Effector memory CD8-positive, alpha-beta T cell (primary cell): Measurements from ENCODE around the gene DDX19B.
A peak's percentile ranks its signal among the peaks of the same experiment; 100 is the strongest.
"Not testable (repeated sequence)": the region's sequence is repeated elsewhere in the genome, so short reads cannot be mapped to it uniquely, and the experiment has no call there.

Source experiments
- ATAC-seq: fragments of 150-1000 bp; cut with Tn5 transposase; replicated peaks from 2 replicates; pipeline ENCODE4 v1.10.0; 2021; ENCODE audit warnings: mild to moderate bottlenecking, moderate library complexity
- DNase-seq, 3 experiments: peaks; one replicate each; pipeline ENCODE4 v3.0.0; 2021
- H3K27ac Mint-ChIP-seq, 2 donors: one replicate each; pipeline ENCODE4 v1.8.0; 2022; ENCODE audit warnings: mild to moderate bottlenecking in 2 of 2, mixed read lengths in 2 of 2, moderate library complexity in 2 of 2
- H3K27me3 Mint-ChIP-seq, 2 donors: one replicate each; pipeline ENCODE4 v1.8.0; 2022; ENCODE audit warnings: mixed read lengths in 2 of 2
- H3K36me3 Mint-ChIP-seq: one replicate; pipeline ENCODE4 v1.8.0; 2022; ENCODE audit warnings: mild to moderate bottlenecking, moderate library complexity, mixed read lengths; ENCODE audit not compliant: insufficient read depth
- H3K4me1 Mint-ChIP-seq, 2 donors: one replicate each; pipeline ENCODE4 v1.8.0; 2022; ENCODE audit warnings: low read depth in 2 of 2, mixed read lengths in 2 of 2
- H3K4me3 Mint-ChIP-seq, 2 donors: one replicate each; pipeline ENCODE4 v1.8.0; 2022; ENCODE audit warnings: mild to moderate bottlenecking in 2 of 2, mixed read lengths in 2 of 2, moderate library complexity in 2 of 2
- H3K9me3 Mint-ChIP-seq, 2 donors: one replicate each; pipeline ENCODE4 v1.8.0; 2022; ENCODE audit warnings: mixed read lengths in 2 of 2

Gene DDX19B

DNA sequence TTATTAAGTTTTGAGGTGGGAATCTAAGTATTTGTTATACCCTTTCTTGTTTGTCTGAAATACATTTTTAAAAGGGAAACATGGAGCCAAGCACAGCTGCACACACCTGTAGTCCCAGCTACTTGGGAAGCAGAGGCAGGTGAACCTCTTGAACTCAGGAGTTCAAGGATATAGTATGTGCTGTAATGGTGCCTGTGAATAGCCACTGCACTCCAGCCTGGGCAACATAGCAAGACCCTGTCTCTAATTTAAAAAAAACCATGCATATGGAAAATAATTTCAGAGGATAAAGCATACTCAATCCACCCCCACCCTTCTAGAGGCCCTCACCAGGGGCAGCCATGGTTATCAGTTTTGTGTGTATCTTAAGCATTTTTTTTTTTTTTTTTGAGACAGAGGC lies 3.4 kb upstream of the DDX19B start:
- peaks cover 14 to 19% of the 10 kb centered on the region in 2 donors for H3K4me1 Mint-ChIP-seq
- H3K27me3 Mint-ChIP-seq, result no peaks in the 10 kb centered on the region
- ATAC-seq (no peak), DNase-seq (no peak)
- peaks cover 10% of the 10 kb centered on the region for H3K36me3 Mint-ChIP-seq
- no peak overlapping the region for H3K4me3 Mint-ChIP-seq
- H3K27ac Mint-ChIP-seq, result no peak overlapping the region
- H3K9me3 Mint-ChIP-seq, result no peaks in the 10 kb centered on the region

DNA sequence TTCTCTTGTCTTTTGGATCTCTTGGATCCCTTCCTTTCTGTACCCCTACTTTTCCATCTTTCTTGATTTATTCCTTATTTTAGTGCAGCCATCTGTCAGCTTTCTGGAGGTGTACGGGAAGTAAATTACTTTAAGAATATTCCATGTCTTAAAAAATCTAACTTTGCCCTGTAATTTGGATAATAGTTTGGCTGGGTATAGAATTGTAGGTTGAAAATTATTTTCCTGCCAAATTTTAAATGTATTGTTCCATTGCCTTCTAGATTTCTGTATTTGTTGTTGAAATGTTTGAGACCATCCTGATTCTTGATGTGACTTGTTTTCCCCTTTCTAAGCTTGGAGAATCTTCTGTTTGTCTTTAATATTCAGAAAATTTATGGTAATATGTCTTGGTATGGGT lies 2.1 kb downstream of the DDX19B start:
- peaks cover 0 to 1% of the 10 kb centered on the region in 2 donors for H3K9me3 Mint-ChIP-seq
- H3K4me3 Mint-ChIP-seq, result peak overlapping the region; percentile 91 to 95
- H3K27ac Mint-ChIP-seq, result peak overlapping the region; percentile 98
- DNase-seq (no peak), ATAC-seq (no peak)
- H3K36me3 Mint-ChIP-seq, result peaks cover 19% of the 10 kb centered on the region
- peaks cover 30 to 50% of the 10 kb centered on the region in 2 donors for H3K4me1 Mint-ChIP-seq
- no peaks in the 10 kb centered on the region for H3K27me3 Mint-ChIP-seq

DNA sequence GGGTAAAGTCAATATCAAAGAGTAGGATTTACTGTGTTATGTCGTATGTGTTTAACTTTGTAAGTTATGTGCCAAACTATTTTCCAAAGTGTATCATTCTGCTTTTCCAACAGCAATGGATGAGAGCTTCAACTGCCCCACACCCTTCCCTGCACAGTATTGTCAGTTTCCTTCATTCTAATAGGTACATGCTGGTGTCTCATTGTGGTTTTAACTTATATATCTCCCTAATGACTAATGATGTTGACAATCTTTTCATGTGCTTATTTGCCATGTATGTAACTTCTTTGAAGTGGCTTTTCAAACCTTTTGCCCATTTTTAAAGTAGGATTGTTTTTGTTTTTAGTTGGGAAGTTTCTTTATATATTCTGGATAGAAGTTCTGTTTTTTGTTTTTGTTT lies 3.8 kb downstream of the DDX19B start:
- no peak overlapping the region for H3K4me3 Mint-ChIP-seq
- ATAC-seq (no peak), DNase-seq (no peak)
- H3K27me3 Mint-ChIP-seq, result no peaks in the 10 kb centered on the region
- H3K4me1 Mint-ChIP-seq, result peaks cover 34 to 56% of the 10 kb centered on the region in 2 donors
- peaks cover 0 to 1% of the 10 kb centered on the region in 2 donors for H3K9me3 Mint-ChIP-seq
- H3K36me3 Mint-ChIP-seq, result peaks cover 21% of the 10 kb centered on the region
- H3K27ac Mint-ChIP-seq, result peak overlapping the region; percentile 6 to 98

DNA sequence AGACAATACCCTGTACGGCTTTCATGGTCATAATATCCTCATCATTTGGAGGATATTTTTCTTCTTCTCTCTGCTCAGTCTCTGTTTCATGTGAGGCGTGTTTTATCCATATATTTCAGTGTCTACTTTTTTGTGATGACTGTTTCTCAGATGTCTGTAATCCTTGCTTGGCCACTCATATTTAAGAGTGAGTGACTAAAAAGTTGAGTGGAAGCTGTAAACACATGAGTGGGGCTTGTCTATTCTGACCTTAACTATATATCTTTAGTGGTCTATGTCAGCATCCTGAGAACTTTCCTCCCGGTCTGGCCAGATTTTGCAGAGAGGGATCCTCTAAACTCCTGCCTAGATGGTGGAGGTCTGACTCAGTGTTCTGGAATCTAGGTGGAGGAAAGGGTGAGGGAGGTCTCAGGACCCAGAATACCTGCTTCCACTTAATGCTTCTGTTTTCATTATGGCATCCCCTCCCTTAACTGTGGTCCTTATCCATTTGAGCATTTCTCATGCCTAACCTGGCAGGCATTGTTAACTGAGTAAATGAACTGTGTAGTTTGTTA lies 6.0 kb downstream of the DDX19B start:
- Mint-ChIP-seq H3K9me3 (peaks cover 0 to 1% of the 10 kb centered on the region in 2 donors), H3K27me3 (no peaks in the 10 kb centered on the region), H3K36me3 (peaks cover 23% of the 10 kb centered on the region), H3K4me1 (peaks cover 25 to 50% of the 10 kb centered on the region in 2 donors), H3K4me3 (no peak overlapping the region), H3K27ac (peak overlapping the region; percentile 6 to 30)
- DNase-seq (no peak), ATAC-seq (no peak)

DNA sequence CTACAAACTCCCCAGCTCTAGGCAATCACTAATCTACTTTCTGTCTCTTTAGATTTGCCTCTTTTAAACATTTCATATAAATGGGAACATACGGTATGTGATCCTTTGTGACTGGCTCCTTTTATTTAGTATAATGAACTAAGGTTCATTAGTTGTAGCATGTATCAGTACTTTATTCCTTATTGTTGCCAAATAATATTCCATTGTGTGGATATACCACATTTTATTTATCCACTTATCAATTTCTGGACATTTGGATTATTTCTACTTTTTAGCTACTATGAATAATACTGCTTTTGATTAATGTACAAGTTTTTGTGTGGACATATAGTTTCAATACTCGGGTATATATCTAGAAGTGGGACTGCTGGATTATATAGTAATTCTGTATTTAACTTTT lies 7.9 kb downstream of the DDX19B start:
- ATAC-seq (no peak), DNase-seq (no peak)
- Mint-ChIP-seq H3K27ac (peak overlapping the region in 1 of 2 donors; percentile 13), H3K36me3 (peaks cover 18% of the 10 kb centered on the region), H3K9me3 (peaks cover 0 to 1% of the 10 kb centered on the region in 2 donors), H3K4me1 (peaks cover 14 to 33% of the 10 kb centered on the region in 2 donors), H3K27me3 (no peaks in the 10 kb centered on the region), H3K4me3 (no peak overlapping the region)

DNA sequence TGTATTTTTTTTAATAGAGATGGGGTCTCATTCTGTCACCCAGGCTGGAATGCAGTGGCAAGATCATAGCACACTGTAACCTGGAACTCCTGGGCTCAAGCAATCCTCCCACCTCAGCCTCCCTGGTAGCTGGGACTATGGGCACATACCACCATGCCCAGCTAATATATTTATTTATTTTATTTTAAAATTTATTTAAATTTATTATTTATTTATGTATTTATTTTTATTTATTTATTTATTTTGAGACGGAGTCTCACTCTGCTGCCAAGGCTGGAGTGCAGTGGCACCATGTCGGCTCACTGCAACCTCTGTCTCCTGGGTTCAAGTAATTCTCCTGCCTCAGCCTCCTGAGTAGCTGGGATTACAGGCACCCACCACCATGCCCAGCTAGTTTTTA lies 8.7 kb downstream of the DDX19B start:
- not testable (repeated sequence) for H3K27ac Mint-ChIP-seq, DNase-seq, H3K4me3 Mint-ChIP-seq, ATAC-seq, H3K27me3 Mint-ChIP-seq, H3K9me3 Mint-ChIP-seq
- Mint-ChIP-seq H3K36me3 (peaks cover 22% of the 10 kb centered on the region), H3K4me1 (peaks cover 14 to 31% of the 10 kb centered on the region in 2 donors)

DNA sequence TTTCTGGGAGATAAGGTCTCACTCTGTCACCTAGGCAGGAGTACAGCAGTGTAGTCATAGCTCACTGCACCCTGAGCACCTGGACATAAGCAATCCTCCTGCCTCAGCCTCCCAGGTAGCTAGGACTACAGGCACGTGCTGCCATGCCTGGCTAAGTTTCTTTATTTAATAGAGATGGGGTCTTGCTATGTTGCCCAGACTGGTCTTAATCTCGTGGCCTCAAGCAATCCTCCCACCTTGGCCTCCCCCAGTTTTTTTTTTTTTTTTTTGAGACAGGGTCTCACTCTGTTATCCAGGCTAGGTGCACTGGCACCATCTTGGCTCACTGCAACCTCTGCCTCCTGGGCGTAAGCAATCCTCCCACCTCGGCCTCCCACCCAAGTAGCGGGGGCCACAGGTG lies 21.1 kb downstream of the DDX19B start:
- H3K4me3 Mint-ChIP-seq, result no peak overlapping the region
- H3K27ac Mint-ChIP-seq, result no peak overlapping the region
- DNase-seq (no peak), ATAC-seq (no peak)
- no peaks in the 10 kb centered on the region for H3K9me3 Mint-ChIP-seq
- H3K4me1 Mint-ChIP-seq, result no peaks in the 10 kb centered on the region
- H3K36me3 Mint-ChIP-seq, result peaks cover 81% of the 10 kb centered on the region
- H3K27me3 Mint-ChIP-seq, result no peaks in the 10 kb centered on the region

DNA sequence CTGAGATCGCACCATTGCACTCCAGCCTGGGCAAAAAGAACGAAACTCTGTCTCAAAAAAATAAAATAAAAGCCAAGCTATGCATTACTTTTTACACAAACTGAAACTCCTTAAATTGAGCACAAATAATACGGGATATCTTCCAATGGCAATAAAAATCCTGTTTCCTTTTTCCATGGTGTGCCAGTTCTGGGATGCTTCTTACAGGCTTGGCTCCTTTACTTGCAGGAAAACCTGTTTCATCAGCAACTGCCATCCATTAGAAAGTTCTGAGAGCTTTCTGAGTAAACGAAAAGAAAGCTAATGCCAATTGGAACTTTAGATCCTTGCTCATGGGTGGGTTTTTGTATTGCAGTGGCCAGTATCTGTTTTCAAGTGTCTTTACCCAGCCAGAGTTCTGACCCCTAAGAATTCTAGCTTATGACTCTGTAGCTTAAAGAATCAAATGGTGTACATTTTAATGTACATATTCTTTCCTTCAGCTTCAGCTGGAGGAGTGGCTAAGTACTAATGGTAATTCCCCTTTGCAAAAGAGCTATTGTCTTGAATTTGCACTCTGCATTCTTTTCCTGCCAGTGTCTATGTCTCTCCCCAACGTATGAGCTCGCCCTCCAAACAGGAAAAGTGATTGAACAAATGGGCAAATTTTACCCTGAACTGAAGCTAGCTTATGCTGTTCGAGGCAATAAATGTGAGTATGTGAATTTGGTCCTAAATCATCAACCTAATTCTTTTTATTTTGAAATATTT lies 26.2 kb downstream of the DDX19B start:
- no peaks in the 10 kb centered on the region for H3K4me1 Mint-ChIP-seq
- no peaks in the 10 kb centered on the region for H3K27me3 Mint-ChIP-seq
- DNase-seq, result no peak
- no peak for ATAC-seq
- peaks cover 78% of the 10 kb centered on the region for H3K36me3 Mint-ChIP-seq
- H3K4me3 Mint-ChIP-seq, result no peak overlapping the region
- H3K9me3 Mint-ChIP-seq, result no peaks in the 10 kb centered on the region
- H3K27ac Mint-ChIP-seq, result no peak overlapping the region

DNA sequence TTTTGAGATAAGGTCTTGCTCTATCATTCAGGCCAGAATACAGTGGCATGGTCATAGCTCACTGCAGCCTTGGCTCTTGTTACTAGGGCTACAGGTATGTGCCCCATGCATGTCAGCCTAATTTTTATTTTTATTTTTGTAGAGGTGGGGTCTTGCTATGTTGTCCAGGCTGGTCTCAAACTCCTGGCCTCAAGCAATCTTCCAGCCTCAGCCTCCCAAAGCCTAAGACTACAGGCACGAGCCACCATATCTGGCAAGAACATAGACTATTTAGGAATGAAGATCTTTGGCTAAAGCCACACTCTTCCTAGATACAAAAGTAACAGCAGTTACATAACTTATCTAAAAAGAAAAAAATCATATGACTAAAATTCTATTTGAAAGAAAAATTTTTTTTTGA lies 32.1 kb downstream of the DDX19B start:
- Mint-ChIP-seq H3K4me1 (no peaks in the 10 kb centered on the region), H3K4me3 (no peak overlapping the region), H3K9me3 (no peaks in the 10 kb centered on the region), H3K27me3 (no peaks in the 10 kb centered on the region), H3K36me3 (peaks cover 64% of the 10 kb centered on the region), H3K27ac (peak overlapping the region in 1 of 2 donors; percentile 17)
- DNase-seq, result no peak
- no peak for ATAC-seq

DNA sequence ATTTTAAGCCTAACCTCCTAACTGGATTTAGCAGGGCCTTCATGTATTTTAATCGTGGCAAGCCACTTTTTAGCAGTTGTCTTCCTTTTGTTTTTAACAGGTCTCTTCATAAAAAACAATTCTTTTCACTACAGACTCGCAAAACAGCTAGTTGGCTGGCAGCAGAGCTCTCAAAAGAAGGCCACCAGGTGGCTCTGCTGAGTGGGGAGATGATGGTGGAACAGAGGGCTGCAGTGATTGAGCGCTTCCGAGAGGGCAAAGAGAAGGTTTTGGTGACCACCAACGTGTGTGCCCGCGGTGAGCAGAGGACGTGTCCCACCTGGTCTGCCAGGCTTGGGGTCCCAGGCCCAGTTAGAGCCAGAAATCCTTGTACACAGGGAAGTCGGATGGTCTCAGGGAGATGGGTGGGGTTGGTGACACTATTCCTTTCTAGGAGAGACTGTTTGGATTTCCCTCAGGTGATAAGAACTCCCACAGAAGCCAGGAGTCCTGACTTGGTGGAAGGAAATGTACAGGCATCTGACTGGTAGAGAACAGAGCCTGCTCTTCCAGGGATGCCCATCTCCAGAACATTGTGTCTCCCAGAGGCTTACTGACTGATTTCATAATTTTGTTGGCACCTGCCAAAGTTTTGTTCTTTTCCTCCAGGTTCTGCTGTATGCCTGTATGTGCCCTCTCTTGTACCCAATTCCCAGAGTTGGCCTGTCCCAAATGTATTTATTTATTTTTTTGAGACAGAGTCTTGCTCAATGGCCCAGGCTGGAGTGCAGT lies 32.8 kb downstream of the DDX19B start:
- H3K36me3 Mint-ChIP-seq, result peaks cover 65% of the 10 kb centered on the region
- no peaks in the 10 kb centered on the region for H3K4me1 Mint-ChIP-seq

DNA sequence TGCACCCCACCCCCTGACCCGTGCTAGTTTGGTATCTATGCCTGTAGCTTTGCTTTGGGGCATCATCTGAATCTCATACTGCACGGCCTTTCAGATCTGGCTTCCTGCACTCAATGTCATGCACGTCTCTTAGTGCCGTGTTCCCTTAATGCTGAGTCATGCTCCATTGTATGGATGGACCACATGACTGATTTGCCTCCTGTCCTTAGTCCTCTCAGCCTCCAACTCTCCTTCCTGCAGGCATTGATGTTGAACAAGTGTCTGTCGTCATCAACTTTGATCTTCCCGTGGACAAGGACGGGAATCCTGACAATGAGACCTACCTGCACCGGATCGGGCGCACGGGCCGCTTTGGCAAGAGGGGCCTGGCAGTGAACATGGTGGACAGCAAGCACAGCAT lies 33.7 kb downstream of the DDX19B start:
- H3K9me3 Mint-ChIP-seq, H3K4me3 Mint-ChIP-seq, DNase-seq, H3K4me1 Mint-ChIP-seq, H3K27ac Mint-ChIP-seq, ATAC-seq, H3K27me3 Mint-ChIP-seq: not testable (repeated sequence)
- H3K36me3 Mint-ChIP-seq, result peaks cover 56% of the 10 kb centered on the region

More for the DNA sequence above, 32.8 kb downstream of the DDX19B start:
- ATAC-seq (peak; percentile 32), DNase-seq (peak in 1 of 3 experiments; percentile 8)
- H3K9me3 Mint-ChIP-seq, result no peaks in the 10 kb centered on the region
- H3K27me3 Mint-ChIP-seq, result no peaks in the 10 kb centered on the region
- H3K4me3 Mint-ChIP-seq, result no peak overlapping the region
- peak overlapping the region in 1 of 2 donors; percentile 17 for H3K27ac Mint-ChIP-seq

DNA sequence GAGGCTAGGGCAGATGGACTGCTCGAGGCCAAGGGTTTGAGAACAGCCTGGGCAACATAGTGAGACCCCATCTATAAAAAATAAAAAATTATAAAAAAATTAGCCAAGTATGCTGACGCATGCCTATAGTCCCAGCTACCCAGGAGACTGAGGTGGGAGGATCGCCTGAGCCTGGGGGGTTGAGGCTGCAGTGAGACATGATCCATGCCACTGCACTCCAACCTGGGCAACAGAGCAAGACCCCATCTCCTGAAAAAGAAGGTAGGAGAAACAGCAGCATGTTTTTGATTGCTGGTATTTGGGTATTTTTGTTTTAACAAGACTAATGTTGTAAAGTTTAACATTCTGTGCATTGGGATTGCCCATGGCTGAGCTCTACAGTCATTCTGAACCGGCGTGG lies 38.8 kb downstream of the DDX19B start:
- H3K27ac Mint-ChIP-seq, result no peak overlapping the region
- ATAC-seq (no peak), DNase-seq (no peak)
- H3K9me3 Mint-ChIP-seq, result no peaks in the 10 kb centered on the region
- no peak overlapping the region for H3K4me3 Mint-ChIP-seq
- H3K4me1 Mint-ChIP-seq, result no peaks in the 10 kb centered on the region
- H3K36me3 Mint-ChIP-seq, result peaks cover 18% of the 10 kb centered on the region
- H3K27me3 Mint-ChIP-seq, result no peaks in the 10 kb centered on the region

DNA sequence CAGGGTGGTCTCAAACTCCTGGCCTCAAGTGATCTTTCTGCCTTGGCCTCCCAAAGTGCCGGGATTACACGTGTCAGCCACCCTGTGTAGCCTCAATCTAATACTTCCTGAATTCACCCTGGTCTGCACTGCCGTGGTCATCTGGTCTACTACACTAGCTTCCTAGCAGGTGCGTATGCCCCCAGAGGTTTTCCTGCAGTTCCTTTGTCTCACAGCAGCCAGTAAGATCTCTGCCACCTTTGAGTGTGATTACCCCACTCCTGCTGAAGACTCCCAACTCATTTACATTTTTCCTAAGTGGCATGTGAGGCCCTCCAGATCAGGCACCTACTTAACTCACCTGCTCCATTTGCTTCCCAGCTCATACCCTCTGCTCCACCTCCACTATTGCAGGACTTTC lies 42.6 kb downstream of the DDX19B start:
- Mint-ChIP-seq H3K36me3 (peaks cover 12% of the 10 kb centered on the region), H3K27ac (peak overlapping the region in 1 of 2 donors; percentile 69), H3K27me3 (no peaks in the 10 kb centered on the region), H3K4me3 (no peak overlapping the region), H3K9me3 (no peaks in the 10 kb centered on the region), H3K4me1 (peaks cover 4 to 6% of the 10 kb centered on the region in 2 donors)
- ATAC-seq (no peak), DNase-seq (no peak)
